Kidney capillary endothelial cell (primary cell): ENCODE data around the gene ADGRL1.

ENCODE experiments used
- DNase-seq: peaks from one replicate; pipeline ENCODE4 v3.0.0-alpha.2; 2018; ENCODE audit warnings: low spot score

ADGRL1 gene

GRCh38 chr19:14139944-14140343 lies 66.0 kb downstream of the ADGRL1 start:
- no peak for DNase-seq

DNA sequence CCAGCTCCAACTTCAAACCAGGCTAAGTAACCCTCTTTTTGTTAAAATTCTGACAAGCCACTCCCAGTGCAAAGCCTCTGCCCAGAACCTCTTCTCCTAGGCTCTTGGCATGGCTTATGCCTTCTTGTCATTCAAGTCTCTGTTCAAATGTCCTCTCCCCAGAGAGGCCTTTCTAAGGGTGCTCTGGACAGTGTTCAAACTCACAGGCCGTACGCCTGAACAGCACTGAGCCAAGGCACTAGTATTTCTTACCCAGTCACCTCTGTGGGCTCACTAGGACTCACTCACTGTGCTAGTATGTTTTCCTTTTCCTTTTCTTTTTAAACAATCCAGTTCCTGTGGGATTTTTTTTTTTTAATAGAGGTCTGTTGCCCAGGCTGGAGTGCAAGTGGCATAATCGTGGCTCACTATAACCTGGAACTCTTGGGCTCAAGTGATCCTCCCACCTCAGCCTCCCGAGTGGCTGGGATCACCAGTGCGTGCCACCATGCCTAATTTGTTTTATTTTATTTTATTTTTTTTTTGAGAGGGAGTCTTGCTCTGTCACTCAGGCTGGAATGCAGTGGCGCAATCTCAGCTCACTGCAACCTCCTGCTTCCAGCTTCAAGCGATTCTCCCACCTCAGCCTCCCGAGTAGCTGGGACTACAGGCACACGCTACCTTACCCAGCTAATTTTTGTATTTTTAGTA lies 67.2 kb downstream of the ADGRL1 start:
- no peak for DNase-seq

DNA sequence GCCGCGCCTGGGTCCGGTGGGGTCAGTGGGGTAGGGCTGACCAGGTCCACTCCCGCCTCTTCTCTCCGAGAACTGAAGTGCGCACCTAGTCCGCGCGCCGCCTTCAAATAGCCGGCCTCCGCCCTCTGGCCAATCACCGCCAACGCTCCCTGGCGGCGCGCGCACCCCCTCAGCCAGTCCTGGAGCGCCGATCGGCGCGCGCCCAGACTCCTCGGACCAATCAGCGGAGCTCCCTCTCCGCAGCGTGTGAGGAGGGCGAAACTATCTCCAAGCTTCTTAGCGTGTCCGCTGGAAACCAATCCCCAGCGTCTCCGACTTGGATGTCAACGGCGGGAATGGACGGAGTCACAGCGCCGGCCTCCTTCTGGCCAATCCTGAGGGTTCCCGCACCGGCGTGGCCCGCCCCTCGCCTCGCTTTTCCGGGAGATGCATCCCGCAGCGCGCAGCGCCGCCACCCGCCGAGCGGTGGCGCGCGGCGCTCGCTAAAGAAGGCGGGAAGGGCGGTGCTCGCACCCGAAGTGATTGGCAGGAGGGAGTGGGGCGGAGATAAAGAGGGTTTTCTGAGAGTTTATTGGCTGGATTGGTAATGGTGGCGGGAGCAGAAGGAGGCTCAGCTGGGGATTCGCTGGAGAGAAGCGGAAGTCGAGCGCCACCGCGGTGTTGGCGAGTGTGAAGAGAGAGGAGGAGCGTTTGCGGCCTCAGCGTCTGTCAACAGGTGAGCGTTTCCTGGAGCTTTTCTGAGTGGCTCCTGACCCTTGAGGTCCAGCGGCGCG lies 69.3 kb downstream of the ADGRL1 start, which contains the start of gene ASF1B:
Gene ASF1B (minus strand): TSS at position 81 of the 773 bp plus-strand sequence. CDS start 133 bp downstream, outside the sequence.
- DNase-seq: peak; percentile 100

DNA sequence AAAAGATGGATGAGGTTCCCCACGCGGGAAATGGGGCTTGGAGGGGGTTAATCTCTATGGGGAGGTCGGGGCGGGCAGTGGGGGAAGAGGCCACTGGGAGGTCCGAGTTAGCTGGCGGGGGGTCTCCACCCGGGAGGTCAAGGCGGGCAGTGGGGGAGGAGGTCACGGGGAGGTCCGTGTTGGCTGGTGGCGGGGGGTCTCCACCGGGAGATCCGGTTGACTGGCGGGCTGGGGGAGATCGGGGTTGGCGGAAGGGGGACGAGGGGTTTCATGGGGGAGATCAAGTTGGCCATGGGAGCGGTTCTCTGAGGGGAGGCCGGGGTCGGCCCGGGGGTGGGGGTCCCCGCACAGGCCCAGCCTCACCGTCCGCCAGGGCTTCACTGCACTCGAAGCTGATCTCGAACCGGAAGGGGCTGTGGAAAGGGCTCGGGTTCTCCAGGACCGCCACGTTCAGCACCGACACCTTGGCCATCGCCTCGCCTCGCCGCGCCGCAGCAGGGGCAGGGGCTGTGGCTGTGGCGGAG lies 69.9 kb downstream of the ADGRL1 start:
- no peak for DNase-seq

GRCh38 chr19:14135355-14135754 lies 70.6 kb downstream of the ADGRL1 start:
- DNase-seq: no peak

- DNase-seq: no peak
Measured at GRCh38 chr19:14127929-14128509, 78.0 kb downstream of the ADGRL1 start.

DNA sequence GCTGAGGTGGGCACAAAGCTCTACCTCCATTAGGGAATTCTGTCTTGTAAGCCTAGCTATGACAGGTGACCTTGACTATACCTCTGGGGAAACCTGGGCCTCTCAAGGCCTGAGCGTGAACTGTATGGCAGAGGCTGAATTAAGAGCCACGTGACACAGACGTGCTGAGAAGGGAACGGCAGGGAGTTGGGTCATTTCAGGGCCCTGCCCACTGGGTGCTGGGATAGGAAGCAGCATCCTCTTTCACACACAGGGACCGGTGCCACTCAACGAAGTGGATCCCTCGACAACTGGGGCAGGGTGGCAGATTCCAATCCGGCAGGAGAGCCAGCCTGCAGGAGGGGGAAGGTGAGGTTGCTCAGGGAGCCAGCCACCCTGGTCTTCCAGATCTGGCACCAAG lies 78.8 kb downstream of the ADGRL1 start:
- DNase-seq: no peak

- no peak for DNase-seq
Measured at GRCh38 chr19:14122924-14123323, 83.0 kb downstream of the ADGRL1 start.

DNA sequence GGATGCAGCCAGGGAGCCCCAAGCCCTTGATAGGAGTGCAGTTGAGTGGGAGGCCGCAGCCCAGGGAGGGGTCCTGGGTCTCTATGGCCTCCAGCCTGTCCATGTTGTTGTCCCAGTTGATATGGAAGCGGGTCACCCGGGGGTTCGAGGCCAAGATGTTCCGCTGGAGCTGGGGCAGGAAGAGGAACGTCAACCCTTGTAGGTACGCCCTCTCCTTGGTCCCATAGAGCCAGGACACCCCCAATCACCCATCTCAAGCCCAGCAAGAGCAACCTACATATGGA lies 85.5 kb downstream of the ADGRL1 start:
- no peak for DNase-seq

DNA sequence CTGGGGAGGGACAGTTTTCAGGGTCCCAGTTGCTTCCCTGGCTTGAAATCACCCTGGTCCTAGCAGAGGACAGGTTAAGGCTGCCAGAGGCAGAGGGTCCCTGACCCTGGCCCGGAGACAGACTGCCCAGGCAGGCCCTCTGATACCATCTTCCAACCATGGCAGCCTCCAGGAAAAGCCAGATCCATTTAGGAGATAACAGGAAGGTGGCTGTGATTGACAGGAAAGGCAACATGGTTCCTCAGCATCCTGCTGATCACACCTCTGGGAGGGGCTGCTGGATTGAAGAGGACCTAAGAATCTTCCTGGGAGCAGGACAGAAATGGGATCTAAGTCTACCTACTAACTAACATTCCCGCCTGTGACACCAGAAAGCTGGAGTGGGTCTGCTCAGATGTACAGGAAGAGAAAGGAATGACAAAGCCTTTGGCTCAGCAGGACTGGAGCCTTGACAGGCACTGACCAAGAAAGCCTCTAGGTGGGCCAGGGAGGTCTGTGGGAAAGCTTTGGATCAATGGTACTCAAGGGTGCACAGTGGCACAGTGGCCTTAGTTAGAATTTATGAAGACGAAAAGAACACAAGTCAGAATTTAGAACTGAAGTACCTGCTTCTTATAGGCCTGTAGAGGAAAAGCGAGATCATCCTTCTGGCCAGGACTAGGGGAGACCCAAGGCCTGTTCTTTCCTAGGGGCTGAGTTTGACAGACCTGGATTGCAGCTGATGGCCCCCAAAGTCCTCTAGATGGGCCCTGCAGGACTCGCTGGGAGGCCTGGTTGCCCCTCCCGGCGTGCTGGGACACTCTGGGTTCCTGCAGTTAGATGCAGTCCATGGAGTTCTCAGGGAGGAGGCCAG lies 86.1 kb downstream of the ADGRL1 start:
- DNase-seq: no peak

DNA sequence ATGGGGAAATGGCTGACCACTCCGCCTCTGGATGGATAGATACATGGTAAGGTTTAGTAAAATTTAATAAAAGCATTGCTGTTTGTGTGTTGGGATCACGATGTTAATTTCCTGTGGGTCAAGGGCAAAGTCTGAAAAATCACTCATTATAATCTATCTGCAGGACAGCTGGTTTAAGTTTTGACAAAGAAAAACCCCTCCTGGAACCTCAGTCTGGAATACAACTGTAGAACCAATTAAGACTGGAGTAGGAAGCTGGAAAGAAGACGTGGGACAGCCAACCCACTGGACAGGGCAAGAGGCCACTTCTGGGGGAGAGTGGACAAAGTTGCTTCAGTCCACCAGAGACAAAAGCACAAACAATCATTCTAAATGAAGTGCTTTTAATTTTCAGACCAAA lies 86.8 kb downstream of the ADGRL1 start:
- no peak for DNase-seq

DNA sequence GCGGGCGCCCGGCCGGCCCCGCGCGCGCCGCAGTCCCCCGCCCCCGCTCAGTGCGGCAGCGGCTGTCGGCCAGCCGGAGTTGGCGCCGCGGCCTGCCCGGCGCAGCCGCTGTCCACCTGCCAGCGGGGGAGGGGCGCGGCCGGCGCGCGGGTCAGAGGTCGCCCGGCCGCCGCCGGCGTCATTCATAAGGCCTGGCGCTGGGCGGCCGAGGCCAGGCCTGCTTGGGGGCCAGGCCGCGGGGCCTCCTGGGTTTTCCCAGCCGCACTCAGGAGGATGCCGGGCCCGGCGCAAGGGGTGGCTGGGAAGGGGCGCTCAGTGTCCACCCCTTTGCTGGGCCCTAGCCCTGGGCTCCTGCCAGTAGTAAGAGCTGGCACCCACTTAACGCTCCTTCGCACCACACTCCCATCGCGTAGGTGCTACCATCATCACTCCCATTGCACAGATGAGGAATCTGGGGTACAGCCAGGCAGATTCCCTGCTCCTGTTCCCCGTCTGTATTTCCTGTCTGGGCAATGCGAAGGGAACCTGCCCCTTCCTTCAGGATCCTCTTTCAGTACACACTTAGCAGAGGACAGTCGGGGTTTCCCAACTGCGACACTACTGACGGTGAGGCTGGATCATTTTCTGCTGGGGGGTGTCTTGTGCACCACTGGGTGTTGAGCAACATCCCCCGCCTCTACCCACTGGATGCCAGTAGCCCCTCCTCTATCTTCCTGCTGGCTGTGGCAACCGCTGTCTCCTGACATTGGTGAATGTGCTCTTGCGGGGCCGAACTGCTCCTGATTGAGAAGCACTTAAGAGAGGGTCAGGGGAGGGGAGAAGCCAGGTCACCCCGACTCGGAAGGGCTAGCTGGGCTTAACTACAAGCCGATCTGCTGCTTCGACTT lies 87.6 kb downstream of the ADGRL1 start:
- no peak for DNase-seq

DNA sequence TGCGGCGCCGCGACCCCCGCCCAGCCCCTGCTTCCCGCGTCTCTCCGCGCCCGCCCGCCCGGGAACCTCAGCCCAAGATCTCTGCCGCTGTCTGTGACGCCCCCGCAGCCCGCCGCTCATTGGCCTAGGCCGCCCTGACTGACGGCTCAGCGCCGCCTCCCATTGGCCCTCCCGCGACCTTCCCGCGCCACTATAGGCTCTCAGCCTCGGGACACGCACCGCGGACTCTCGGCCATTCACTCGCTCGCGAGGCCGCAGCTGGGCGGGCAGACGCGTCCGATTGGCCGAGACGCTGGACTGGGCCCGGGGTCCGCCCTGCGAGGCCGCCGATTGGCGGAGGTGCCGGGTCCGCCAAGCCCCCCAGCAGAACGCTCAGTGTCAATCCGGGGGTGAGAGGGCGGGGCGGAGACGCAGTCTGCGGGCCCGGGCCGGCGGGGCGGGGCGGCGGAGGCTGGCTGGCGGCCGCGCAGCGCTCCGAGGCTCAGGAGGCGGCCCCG lies 88.3 kb downstream of the ADGRL1 start, which contains the start of gene PRKACA:
Gene PRKACA (minus strand): TSS at position 95 of the 497 bp plus-strand sequence. CDS start 215 bp downstream, outside the sequence.
- DNase-seq: peak; percentile 96

DNA sequence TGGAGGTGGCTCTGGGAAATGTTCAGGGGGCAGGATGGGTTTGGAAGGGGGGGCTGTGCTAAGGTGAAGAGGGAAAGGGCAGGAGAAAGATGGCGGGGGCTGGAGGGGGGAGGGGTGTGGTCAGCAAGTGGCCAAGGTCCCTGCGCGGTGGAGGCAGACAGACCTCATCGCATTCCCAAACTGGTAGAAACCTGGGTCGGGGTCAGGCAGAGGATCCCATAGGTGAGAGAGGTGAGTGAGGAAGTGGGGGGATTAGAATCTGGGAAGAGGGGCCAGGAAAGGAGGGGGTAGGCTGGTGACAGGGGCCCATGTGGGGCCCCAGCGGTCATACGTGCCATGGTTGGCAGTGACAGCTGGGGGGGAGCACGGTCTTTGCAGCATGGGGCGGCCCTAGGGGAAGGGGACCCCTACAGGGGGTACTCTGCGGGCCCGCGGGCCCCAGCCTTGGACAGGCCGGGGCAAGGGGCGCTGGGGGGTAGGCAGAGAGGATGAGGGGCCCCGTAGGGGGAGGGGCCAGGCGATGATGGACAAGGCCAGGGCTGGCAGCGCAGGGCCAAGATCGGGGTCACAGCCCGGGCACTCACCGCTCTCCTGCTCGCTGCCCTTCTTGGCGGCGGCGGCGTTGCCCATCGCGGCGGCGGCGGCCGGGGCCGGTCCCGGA lies 88.9 kb downstream of the ADGRL1 start:
- DNase-seq: no peak

GRCh38 chr19:14116525-14116917 lies 89.4 kb downstream of the ADGRL1 start:
- DNase-seq: no peak

DNA sequence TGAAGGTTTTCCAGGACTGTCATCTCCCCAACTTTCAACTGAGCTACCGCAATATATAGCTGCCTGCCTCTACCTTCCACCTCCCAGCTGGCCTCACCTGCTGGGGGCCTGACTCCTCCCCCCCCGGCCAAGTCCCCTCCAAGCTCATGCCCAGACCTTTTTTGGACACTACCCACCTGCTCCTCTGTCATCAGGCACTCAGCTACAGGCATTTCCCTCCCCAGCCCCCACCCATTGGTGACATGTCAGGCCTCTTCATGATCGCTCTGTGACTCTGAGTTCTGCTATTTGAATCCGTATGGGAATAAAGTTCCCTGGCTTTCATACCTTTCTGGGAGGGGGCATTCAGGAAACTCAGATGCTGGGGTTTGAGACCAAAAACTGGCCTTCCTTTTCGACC lies 90.2 kb downstream of the ADGRL1 start:
- DNase-seq: no peak

DNA sequence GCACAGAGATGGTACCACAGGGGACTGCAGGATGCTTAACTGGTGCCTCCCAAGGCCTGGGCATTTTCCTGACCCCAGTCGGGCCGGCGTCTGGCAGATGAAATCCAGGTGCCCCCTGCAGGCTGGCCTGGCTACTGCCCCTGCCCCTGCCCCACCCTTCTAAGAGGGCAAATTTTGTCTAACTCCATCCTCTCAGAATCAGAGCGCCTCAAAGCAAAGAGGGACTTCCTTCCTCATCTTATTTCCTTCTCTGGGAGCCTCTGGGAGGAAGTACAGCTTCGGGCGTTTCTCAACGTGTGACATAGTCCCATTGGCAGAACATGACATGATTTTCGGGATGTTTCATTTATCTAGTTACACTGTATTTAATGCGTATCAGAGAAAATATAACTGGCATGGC lies 91.1 kb downstream of the ADGRL1 start:
- DNase-seq: no peak

DNA sequence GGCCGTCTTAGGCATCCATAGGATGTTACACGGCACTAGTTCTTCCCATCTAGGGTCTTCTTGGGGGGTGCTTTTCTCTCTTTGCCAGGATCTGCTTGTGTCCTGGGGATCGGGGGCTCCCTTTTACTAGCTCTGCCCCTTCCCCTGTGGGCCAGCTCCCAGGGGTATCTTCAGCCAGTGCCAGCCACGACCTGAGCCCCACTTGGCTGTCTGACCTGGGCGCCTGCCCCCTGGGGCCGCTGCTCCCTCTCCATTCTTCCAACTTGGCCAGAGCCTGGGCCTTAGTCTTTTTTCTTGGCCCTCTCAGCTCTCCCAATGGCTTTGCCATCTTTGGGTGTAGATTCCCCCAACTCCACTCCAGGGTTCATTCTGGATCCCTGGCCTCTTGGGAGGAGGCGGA lies 91.5 kb downstream of the ADGRL1 start:
- DNase-seq: no peak

- DNase-seq: no peak
Measured at GRCh38 chr19:14113762-14114414, 92.1 kb downstream of the ADGRL1 start.
